Spleen (tissue), 7 donors: Measurements from ENCODE around the gene LXN.
A peak's percentile ranks its signal among the peaks of the same experiment; 100 is the strongest.

ENCODE experiments used
- CTCF ChIP-seq, 11 experiments: fragments of 200-600 bp in 7 of 11; fragments of 450-650 bp in 4 of 11; sonication (generic) in 4 of 11; IDR thresholded peaks in 8 of 11; conservative IDR thresholded peaks in 3 of 11; 1 replicate in 7 of 11; 2 replicates in 4 of 11; pipeline versions ENCODE4 v1.4.0 to v1.8.0; 2016 to 2021; ENCODE audit warnings: antibody characterized with exemption in 11 of 11, inconsistent platforms in 4 of 11, mild to moderate bottlenecking in 1 of 11
- POLR2A ChIP-seq, 3 donors: fragments of 450-650 bp; IDR thresholded peaks; one replicate each; pipeline ENCODE4 v1.5.1; 2017; ENCODE audit warnings: antibody characterized with exemption in 3 of 3, mild to moderate bottlenecking in 1 of 3
- POLR2AphosphoS5 ChIP-seq, 3 donors: sonication (generic); formaldehyde crosslinking; IDR thresholded peaks; one replicate each; pipeline ENCODE4 v1.5.1; 2017; ENCODE audit warnings: antibody characterized with exemption in 3 of 3
- donor health status: DM: no; HTN: no; CAD: no; lungs with moderate emphysema.
- donor health status: DM: no; HTN: no; CAD: no.
- donor health status: DM: no; HTN: no; CAD: no.

- TF ChIP-seq CTCF (IDR thresholded peaks at IDR 0.05 in 8 of 11, conservative IDR thresholded peaks at IDR 0.05 in 3 of 11) (peak in 10 of 11 experiments; percentile 12 to 76 (median 64)), POLR2A (IDR thresholded peaks at IDR 0.05) (no peak), POLR2AphosphoS5 (IDR thresholded peaks at IDR 0.05) (no peak)
Measured at GRCh38 chr3:158659454-158660237, 12.8 kb downstream of the LXN start.
